A673 (cell line): ENCODE results near the gene SESN1. TPM values are rescaled to one million over a fixed set of nuclear protein-coding genes. Genes with fewer than 3 reads are reported as not detected.

ENCODE experiments used
- BruUV-seq: library from RNA; stranded (reverse); fragments of 400-500 nt; replicated peaks from 2 replicates; lab custom pipeline; 2021; lab: Mats Ljungman, UMichigan
- CTCF ChIA-PET: fragments of 300-600 bp; sonication (Branson Sonifier 250); formaldehyde crosslinking; loops from one replicate; lab custom pipeline; 2022; ENCODE audit warnings: antibody characterized with exemption; lab: Charles Lee
- POLR2A ChIA-PET: fragments of 300-600 bp; sonication (Branson Sonifier 250); formaldehyde crosslinking; loops from one replicate; lab custom pipeline; 2022; ENCODE audit warnings: antibody characterized with exemption; ENCODE audit not compliant: low non-redundant PET; lab: Charles Lee
- DNase-seq: peaks from one replicate; pipeline ENCODE4 v3.0.0-alpha.2; 2015; ENCODE audit warnings: low spot score
- H3K27ac ChIP-seq: fragments of 200-600 bp; sonication (generic); 2 replicates; pipeline ENCODE4 v1.5.1; 2016; ENCODE audit warnings: mixed run types, low read depth, mild to moderate bottlenecking, mixed read lengths, antibody characterized with exemption, low read length; ENCODE audit not compliant: poor library complexity, severe bottlenecking
- H3K27me3 ChIP-seq: fragments of 200-600 bp; sonication (generic); replicated peaks from 2 replicates; pipeline ENCODE4 v1.6.1; 2017; ENCODE audit warnings: mixed run types, low read depth, mild to moderate bottlenecking, mixed read lengths, antibody characterized with exemption, low read length; ENCODE audit not compliant: insufficient read depth, poor library complexity
- H3K36me3 ChIP-seq: fragments of 200-600 bp; sonication (generic); 2 replicates; pipeline ENCODE4 v1.6.1; 2016; ENCODE audit warnings: mixed run types, mild to moderate bottlenecking, mixed read lengths, antibody characterized with exemption, low read length; ENCODE audit not compliant: insufficient read depth, poor library complexity, severe bottlenecking
- H3K4me1 ChIP-seq: fragments of 200-600 bp; sonication (generic); 2 replicates; pipeline ENCODE4 v1.6.1; 2017; ENCODE audit warnings: mixed run types, mild to moderate bottlenecking, mixed read lengths, antibody characterized with exemption, low read length; ENCODE audit not compliant: insufficient read depth, poor library complexity, severe bottlenecking
- H3K4me3 ChIP-seq: fragments of 200-600 bp; sonication (generic); 2 replicates; pipeline ENCODE4 v1.5.1; 2016; ENCODE audit warnings: low read depth, mixed run types, mild to moderate bottlenecking, mixed read lengths, low read length; ENCODE audit not compliant: poor library complexity, severe bottlenecking
- H3K9me3 ChIP-seq: fragments of 200-600 bp; sonication (generic); 2 replicates; pipeline ENCODE4 v1.6.1; 2016; ENCODE audit warnings: mixed run types, low read depth, mild to moderate bottlenecking, mixed read lengths, antibody characterized with exemption, low read length; ENCODE audit not compliant: poor library complexity, severe bottlenecking
- EZH2 ChIP-seq: fragments of 200-600 bp; sonication (generic); IDR thresholded peaks from 2 replicates; pipeline ENCODE4 v1.6.1; 2017; ENCODE audit warnings: borderline replicate concordance, low read depth, mild to moderate bottlenecking, mixed read lengths, antibody characterized with exemption, low read length; ENCODE audit not compliant: poor library complexity, severe bottlenecking
- intact Hi-C: fragments of 100-400 bp; cut with micrococcal nuclease; formaldehyde crosslinking; loops from one replicate; pipeline ENCODE4 v1.10.0; 2022; ENCODE audit not compliant: unreplicated experiment
- total RNA-seq: library from RNA; stranded (reverse); gene quantifications from 2 replicates; pipeline ENCODE4 v1.2.3, GENCODE V29; 2021
- TF ChIP-seq, protein P1 (sequence below): fragments of 300-800, 200-600 bp; sonication (generic); conservative IDR thresholded peaks from 2 replicates; pipeline ENCODE4 v1.5.1; 2017; ENCODE audit warnings: low read depth, mild to moderate bottlenecking, antibody characterized with exemption, low read length, moderate library complexity, mixed read lengths

Gene SESN1
- total RNA-seq, 1 experiment from 2014 or later, result 4.1 TPM

DNA sequence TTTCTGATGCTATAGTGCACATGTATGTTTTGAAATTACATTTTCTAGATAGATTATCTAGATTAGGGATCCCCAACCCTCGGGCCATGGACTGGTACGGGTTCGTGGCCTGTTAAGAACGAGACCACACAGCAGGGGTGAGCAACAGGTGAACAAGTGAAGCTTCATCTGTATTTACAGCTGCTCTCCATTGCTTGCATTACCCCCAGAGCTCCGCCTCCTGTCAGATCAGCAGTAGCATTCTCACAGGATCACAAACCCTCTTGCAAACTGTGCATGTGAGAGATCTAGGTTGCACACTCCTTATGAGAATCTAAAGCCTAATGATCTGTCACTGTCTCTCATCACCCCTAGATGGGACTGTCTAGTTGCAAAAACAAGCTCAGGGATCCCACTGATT is 11.0 kb upstream of the SESN1 start:
- intact Hi-C loops, result no loop called here
- no TSS peak for BruUV-seq
- no peak overlapping the region for H3K27ac ChIP-seq
- TF ChIP-seq, protein P1, sequence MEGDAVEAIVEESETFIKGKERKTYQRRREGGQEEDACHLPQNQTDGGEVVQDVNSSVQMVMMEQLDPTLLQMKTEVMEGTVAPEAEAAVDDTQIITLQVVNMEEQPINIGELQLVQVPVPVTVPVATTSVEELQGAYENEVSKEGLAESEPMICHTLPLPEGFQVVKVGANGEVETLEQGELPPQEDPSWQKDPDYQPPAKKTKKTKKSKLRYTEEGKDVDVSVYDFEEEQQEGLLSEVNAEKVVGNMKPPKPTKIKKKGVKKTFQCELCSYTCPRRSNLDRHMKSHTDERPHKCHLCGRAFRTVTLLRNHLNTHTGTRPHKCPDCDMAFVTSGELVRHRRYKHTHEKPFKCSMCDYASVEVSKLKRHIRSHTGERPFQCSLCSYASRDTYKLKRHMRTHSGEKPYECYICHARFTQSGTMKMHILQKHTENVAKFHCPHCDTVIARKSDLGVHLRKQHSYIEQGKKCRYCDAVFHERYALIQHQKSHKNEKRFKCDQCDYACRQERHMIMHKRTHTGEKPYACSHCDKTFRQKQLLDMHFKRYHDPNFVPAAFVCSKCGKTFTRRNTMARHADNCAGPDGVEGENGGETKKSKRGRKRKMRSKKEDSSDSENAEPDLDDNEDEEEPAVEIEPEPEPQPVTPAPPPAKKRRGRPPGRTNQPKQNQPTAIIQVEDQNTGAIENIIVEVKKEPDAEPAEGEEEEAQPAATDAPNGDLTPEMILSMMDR, result no peak
- TF ChIP-seq EZH2, result no peak
- H3K4me3 ChIP-seq, result no peak overlapping the region
- peaks cover 3% of the 10 kb centered on the region for H3K36me3 ChIP-seq
- no peak for DNase-seq
- no peaks in the 10 kb centered on the region for H3K9me3 ChIP-seq
- CTCF ChIA-PET, result no interaction called here
- H3K27me3 ChIP-seq, result no peaks in the 10 kb centered on the region
- H3K4me1 ChIP-seq, result no peaks in the 10 kb centered on the region
- POLR2A ChIA-PET, result no interaction called here

DNA sequence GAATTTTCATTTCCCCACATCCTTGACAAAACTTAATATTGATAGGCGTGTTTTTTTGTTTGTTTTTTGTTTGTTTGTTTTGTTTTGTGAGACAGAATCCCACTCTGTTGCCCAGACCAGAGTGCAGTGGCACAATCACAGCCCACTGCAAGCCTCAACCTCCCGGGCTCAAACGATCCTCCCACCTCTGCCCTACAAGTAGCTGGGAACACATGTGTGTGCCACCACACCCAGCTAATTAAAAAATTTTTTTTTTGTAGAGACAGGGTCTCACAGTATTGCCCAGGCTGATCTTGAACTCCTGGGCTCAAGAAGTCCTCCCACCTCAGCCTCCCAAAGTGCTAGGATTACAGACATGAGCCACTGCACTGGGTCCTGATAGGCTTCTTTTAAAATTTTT is 9.9 kb upstream of the SESN1 start:
- no peak for DNase-seq
- H3K9me3 ChIP-seq, result no peaks in the 10 kb centered on the region
- H3K36me3 ChIP-seq, result peaks cover 3% of the 10 kb centered on the region
- POLR2A ChIA-PET, result no interaction called here
- H3K27me3 ChIP-seq, result no peaks in the 10 kb centered on the region
- no peak overlapping the region for H3K4me3 ChIP-seq
- intact Hi-C loops, result no loop called here
- no peak overlapping the region for H3K27ac ChIP-seq
- TF ChIP-seq EZH2, result no peak
- TF ChIP-seq, protein P1, result no peak
- BruUV-seq, result no TSS peak
- CTCF ChIA-PET, result no interaction called here
- H3K4me1 ChIP-seq, result no peaks in the 10 kb centered on the region

DNA sequence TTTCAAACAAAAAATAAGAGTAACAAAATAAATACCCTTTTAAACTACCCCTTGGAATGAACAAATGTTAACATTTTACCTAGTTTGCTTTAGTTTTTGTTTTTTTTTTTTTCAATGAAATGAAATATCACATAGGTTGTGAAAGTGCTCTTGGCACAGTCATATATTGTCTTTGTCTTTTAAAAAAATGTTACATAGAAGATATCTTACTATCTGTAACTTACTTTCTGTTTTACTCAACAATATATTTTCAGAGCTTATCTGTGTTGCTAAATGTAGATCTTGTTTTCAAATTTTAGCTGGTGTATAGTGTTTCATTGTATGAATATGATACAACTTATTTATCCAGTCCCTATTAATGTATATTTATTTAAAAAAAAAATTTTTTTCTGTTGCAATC is 9.3 kb upstream of the SESN1 start:
- Histone ChIP-seq H3K4me1 (no peaks in the 10 kb centered on the region), H3K36me3 (peaks cover 3% of the 10 kb centered on the region), H3K9me3 (no peaks in the 10 kb centered on the region), H3K27ac (no peak overlapping the region), H3K4me3 (no peak overlapping the region), H3K27me3 (no peaks in the 10 kb centered on the region)
- ChIA-PET POLR2A (no interaction called here), CTCF (no interaction called here)
- BruUV-seq, result no TSS peak
- no peak for DNase-seq
- intact Hi-C loops, result no loop called here
- TF ChIP-seq, protein P1, result no peak
- no peak for TF ChIP-seq EZH2
